ENCODE results near the gene GOLGA6L9.
"Not testable (repeated sequence)": the region's sequence is repeated elsewhere in the genome, so short reads cannot be mapped to it uniquely, and the experiment has no call there.

GRCh38 chr15:82387209-82387608 lies 42.4 kb upstream of the GOLGA6L9 start:
- TF ChIP-seq TOX (CRISPR knock-in tag; IDR thresholded peaks at IDR 0.05; ENCODE audit: borderline replicate concordance); CSDC2 (CRISPR knock-in tag; IDR thresholded peaks at IDR 0.05); ZFP30 (CRISPR knock-in tag; IDR thresholded peaks at IDR 0.05); PATZ1 (CRISPR knock-in tag; IDR thresholded peaks at IDR 0.05; ENCODE audit: borderline replicate concordance); GLIS3 (CRISPR knock-in tag; IDR thresholded peaks at IDR 0.05); ISL1 (CRISPR knock-in tag; IDR thresholded peaks at IDR 0.05); RARB (CRISPR knock-in tag; IDR thresholded peaks at IDR 0.05); BACH2 (CRISPR knock-in tag; IDR thresholded peaks at IDR 0.05; ENCODE audit: borderline replicate concordance); ZNF565 (CRISPR knock-in tag; conservative IDR thresholded peaks at IDR 0.05; ENCODE audit: low read depth); CREB5 (CRISPR knock-in tag; IDR thresholded peaks at IDR 0.05; ENCODE audit: low read depth): not testable (repeated sequence)

Measured in SK-N-SH treated with all-trans-retinoic acid at 6 μM for 48 hours (cell line).